ENCODE results near the gene HOXA7. TPM values are rescaled to one million over a fixed set of nuclear protein-coding genes. Genes with fewer than 3 reads are reported as not detected.

HOXA7 gene
- total RNA-seq, 1 donor from 2014 or later: 17.7 TPM

DNA sequence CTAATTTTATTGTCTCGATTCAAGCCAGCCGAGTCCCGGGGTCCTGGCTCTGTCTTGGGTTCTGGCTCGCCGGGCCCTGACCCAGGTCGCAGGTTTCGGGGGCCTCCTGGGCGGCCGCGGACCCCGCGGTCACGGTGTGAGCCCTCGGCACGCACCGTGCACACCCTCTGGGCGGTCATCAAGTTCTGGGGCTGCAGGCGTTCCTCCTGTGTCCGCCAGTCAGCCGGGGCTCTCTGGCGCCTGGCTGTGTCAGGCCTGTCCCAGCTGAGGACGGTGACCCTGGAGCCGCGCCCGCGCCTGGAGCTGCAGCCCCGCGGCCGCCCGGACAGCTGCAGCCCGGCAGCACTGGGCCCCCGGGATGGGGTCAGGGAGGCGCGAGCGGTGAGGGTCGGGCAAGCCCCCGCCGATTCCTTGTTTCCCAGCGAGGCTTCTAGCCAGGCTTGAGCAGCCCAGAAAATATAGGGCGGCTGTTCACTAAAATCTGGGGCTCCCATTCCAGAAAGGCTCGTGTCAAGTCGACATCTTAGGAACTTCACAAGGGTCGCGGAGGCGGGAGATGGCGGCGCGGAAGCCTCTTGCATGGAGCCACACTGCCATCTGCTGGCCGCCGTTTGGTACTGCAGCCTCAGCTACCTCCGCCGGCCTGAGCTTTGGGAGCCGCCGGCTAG is 4.2 kb upstream of the HOXA7 start:
- DNase-seq (ENCODE audit: extremely low read depth, low read depth, low spot score): no peak

DNA sequence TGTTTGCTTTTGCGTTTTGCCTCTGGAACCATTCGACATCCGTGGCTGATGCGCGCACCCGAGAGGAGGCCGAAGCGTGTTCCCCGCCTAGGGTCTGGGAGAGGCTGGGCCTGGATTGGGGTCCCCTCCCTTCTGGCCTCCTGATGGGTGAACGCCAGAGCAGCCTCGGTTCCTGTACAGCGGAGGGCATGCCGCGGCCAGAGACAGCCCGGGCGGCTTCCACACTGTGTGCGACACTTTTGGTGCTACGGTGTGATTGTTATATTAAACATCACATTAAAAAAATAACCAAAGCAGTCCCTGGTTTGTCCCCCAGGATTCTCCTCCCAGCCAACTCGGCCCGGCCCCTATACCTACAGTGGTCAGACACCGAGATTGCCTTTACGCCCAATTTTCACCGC is 3.7 kb upstream of the HOXA7 start:
- no peak for DNase-seq (ENCODE audit: extremely low read depth, low read depth, low spot score)

DNA sequence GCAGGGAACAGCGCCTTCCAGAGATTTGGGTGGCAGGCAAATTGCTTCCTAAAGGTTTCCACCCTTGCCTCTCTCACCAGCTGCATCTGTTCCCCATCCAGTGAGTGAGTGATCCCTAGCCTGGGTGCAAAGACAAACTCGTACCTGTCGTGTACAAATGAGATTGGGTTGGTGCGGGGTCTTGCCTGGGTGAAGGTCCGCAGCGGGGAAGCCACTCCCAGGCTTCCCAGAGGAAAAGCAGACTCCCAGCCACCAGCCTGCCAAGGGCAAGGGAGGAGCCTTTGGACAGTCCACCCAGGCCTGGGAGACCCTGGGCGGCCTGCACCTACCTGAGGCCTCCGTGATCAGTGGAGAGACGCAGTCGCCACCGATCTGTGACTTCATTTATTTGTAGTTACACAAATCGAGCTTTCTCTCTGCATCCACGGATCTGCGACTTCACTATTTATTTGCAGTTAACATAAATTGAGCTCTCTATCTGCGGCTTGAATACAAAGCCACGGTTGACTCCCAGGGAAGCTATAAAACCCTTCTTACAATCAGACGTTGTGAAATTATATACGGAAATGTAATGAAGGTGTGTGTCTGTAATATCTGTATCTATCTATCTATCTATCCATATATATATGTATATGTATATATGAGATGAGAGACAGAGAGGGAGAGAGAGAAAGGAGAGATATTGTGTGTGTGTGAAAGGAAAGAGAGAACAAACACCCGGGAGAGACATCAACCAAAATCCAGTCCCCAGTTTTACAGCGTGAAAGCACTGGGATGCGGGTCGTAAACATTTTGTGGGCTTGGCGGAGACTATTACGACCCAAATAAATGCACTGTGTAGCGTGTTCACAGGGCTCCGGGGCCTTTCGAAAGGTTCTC is 3.0 kb upstream of the HOXA7 start:
- no peak for DNase-seq (ENCODE audit: extremely low read depth, low read depth, low spot score)

DNA sequence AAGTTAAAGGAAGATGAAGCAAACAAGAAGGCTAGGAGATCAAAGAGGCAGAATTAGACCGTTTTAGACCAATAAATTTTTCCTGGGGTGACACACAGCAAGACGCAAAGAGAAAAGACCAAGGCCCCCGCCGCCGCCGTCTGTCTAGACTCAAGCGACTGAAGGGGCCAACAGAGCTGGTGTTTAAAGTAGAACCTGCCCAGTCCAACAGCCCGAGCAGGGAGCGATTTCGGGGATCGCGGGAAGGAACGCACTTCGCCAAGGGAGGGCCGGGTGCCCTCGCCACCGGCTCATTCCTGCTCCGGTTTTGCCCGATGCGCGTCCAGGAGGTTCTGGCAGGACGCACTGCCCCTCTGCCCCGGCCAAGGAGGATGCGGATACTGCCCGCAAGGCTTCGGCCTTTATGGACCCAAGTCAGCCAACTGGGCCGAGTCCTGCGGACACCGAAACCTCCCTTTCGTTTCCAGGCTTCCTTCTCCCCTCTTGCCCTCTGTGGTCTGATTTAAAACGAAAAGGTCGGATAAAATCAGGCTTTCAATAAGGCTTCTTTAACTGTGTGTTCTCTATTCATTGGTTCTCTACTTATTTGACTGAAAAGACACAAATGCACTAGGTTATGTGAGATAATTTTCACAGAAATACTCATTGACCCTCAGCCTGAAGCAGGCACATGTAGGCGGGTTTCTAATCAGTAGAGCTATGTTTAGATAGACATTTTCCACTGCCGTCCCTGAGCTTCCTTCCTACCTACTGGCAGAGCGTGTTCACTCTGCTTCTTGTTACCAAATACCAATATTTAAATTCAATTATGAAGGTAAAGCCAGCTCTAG is 2.2 kb upstream of the HOXA7 start:
- no peak for DNase-seq (ENCODE audit: extremely low read depth, low read depth, low spot score)

DNA sequence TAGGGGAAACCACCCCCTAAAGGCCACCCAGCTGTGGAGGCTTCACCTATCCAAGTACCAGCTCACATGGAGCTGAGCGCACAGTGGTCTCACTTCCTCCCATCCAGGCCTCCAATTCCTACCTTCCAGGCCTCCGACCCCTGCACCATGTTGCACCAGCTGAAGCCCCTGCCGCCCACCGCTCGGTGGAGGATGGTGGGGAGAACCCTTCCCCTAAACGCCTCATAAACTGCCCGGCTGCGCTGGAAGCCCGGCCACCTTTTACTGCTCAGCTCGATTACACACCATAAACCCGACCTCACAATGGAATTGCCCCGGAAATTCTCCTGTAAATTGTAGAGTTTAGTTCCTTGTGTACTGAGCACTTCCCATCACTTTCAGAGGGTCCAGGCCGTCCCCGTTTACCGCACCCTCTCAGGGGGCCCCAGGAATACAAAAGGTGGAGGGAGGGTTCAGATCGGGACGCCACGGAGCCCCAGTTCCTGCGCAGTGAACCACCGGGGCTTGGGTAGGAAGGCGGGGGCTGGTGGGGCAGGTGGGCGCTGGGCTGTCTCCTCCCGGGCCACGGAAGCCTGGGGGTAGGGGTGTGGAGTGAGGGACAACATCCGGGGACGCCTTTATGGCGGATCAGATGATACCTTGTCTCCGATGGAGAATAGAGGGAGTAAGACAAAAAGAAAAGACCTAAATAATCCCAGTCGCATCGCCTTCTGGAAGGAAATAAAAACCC is 1.4 kb upstream of the HOXA7 start:
- DNase-seq (ENCODE audit: extremely low read depth, low read depth, low spot score): no peak

DNA sequence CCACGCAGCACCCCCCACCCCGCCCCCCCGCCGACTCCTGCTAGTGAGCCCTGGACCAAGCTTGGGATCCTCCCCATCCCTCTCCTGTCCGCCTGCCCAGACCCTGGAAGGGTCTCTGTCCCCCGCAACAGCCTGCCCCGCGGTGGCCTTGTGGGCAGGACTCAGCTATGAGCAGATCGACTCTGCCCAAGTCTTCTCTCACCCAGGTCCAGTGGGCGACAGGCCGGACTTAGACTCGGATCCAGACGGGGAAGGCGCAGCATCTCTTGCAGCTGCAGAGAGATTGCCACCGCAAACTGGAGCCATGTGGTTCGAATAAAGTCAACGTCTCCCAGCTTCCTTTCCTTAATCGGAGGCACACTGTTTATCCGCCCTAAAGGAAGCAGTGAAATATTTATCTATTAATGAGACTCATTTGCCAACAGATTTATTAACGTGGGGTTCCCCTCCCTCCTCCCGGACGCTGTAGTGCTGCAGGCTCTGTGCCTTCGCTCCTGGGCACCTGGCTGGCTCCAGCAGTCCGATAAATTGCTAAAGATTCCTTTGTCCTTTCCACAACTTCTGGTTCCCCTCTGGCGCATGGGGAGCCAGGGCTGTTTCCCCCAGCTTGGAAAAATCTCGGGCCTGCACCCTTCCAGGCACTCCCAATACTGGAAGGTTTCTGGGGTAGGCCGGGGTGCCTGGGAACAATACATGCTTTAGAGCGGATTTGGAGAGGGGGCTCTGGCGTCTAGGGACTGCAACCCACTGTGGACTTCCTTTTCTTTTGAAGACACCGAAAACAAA is 634 bp upstream of the HOXA7 start:
- DNase-seq (ENCODE audit: extremely low read depth, low read depth, low spot score): no peak

DNA sequence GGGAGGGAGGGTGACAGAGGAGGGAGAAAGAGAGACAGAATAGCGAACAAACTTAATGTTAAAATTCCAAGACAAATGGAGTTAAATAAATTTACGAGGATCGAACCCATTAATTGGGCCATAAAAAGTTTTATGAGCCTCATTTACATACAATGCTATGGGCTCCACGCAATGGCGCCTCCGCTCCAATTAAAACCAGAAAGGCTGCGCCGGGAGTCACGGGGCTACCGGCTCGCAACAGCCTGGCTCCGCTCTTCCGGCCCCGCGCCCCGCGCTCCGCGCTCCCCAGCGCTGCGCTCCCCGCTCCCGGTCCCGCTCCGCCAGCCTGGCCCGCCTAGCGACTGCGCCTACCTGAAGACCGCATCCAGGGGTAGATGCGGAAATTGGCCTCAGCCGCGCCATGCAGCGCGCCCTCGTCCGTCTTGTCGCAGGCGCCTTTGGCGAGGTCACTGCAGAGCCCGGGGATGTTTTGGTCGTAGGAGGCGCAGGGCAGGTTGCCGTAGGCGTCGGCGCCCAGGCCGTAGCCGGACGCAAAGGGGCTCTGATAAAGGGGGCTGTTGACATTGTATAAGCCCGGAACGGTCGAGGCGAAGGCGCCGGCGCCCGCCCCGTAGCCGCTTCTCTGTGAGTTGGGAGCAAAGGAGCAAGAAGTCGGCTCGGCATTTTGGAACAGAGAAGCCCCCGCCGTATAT is 513 bp downstream of the HOXA7 start:
- DNase-seq (ENCODE audit: extremely low read depth, low read depth, low spot score): no peak

DNA sequence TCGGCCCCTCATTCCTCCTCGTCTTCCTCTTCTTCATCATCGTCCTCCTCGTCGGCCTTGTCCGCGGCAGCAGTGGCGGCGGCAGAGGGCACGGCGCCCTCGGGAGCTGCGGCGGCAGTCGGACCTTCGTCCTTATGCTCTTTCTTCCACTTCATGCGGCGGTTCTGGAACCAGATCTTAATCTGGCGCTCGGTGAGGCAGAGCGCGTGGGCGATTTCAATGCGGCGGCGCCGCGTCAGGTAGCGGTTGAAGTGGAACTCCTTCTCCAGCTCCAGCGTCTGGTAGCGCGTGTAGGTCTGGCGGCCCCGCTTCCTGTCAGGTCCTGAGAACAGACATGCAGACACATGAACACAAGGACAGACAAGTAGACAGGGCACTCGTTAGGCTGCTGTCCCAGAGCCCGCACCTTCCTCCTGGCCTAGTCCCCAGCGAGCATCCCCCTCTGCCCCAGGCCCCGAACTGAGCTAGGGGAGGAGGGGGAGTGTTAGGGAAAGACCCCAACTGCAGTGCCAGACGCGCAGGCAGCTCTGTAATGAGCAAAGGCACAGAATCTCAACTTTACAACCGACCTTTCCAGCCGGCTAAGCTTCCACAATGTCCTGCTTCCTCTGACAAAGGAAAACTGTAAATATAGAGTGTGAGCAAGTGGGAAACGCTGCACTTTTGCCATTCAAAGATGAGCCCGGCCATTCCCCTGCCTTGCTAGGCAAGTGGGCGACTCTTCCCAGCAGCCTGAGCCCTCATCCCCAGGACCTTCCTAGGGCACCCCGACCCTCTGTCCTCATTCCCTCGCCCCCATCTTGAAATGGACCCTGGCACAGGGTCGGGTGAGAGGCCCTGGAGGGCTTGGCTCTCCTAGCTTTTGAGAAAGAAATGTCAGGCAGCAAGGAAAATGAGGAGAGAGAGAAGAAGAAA is 1.3 kb downstream of the HOXA7 start:
- DNase-seq (ENCODE audit: extremely low read depth, low read depth, low spot score): no peak

DNA sequence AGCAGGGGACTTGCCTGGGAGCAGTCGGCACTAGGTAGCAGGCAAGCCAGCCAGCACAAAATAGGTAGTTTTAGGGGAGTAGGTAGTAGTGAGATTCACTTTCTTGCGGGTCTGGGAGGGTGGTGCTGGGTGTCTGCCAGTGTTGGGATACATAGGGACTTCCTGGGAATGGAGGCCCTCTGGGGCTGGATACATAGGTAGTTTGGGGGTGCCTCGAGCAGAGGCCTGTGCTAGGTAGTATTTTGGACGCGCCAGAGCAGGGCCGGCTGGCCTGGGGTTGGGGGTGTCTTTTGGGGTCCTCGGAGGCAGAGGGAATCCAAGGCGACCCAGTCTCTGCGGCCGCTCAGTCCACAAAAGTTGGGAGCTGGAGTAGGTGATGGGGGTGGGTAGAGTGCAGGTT is 2.1 kb downstream of the HOXA7 start:
- DNase-seq (ENCODE audit: extremely low read depth, low read depth, low spot score): no peak

DNA sequence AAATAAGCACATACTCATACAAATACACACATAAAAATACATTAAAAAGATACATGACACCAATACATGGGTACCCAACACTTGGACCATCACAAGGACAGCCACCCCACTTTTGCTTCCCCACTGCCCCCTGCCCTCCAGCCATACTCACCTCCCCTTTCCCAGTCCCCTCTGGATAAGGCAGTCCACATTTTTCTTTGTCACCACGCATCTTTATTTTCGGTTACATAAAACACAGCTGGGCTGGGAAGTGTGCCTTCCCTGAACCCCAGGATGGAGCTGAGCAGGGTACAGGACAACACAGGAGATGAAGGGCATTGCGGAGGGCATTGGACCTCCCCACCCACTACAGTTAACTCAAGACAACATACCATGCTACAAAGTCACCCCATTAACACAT is 2.9 kb downstream of the HOXA7 start:
- no peak for DNase-seq (ENCODE audit: extremely low read depth, low read depth, low spot score)

DNA sequence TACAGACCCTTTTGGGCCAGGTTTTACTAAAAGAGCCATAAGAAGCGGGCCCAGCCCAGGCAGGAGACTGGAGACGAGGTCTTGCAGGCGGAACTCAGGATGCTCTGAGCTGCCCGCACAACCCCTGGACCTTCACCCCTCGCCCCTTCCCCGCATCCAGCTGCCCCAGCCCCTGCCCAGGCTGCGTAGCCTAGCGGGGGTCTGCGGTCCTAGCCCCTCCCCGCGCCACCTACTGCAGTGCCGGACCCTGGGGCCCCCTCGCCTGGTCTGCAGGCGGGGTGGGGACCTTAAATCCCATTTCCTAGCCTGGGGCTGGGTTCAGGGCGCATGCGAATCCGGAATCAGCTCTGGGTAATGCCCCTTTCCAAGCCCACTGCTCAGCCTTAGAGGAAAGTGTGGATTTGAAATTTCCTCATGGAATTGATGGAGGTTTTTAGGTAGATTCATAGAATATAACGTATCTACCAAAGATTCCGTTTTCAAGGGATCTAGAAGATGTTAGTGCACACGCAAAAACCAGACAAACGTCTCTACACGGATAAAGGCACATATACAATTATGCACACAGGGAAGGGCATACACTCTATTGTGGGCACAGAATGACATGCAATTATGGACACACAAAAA is 3.5 kb downstream of the HOXA7 start:
- DNase-seq (ENCODE audit: extremely low read depth, low read depth, low spot score): no peak

DNA sequence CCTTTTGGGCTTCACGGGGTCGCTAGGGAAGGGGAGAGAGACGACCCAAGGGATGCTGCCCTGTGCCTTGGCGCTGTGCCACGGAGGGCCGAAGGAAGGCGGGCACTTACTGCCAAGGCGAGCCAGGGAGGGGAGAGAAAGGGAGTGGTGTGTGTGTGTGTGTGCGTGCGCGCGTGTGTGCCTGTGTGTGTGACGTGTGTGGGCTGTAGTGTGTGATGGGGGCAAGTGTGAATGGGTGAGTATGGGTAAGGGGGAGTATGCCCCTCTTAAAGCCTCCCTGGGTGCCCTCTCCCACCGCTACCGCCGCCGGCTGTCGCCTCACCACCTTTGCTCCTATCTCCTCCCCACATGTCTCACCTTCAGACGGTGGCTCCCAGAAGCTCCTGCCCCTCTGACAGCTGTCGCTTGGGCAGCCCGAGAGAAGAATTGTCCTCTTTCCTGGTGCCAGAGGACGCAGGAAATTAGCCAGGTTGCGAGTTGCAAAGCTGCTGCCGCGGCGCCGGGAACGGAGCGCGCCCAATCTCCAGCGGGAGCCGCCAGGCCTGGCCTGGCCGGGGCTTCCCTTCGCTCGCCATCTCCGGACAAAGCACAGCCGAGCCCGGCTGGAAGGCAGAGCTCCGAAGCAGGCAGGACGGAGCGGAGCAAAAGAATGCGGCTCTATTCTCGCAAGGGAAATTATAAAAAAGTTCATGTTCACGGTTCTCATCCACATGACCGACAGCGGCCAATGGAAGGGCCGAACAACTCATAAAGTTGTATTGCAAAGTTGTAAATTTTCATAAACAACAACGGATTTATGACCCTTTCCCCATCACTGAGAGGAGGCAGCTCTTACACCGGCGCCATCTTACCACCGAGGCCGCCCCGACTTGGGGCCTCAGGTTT is 4.3 kb downstream of the HOXA7 start, which contains the start of gene HOXA3:
TSS of gene HOXA3 (minus strand) at position 653 of the 885 bp plus-strand sequence. CDS start 41,943 bp downstream, outside the sequence.
- DNase-seq (ENCODE audit: extremely low read depth, low read depth, low spot score): no peak

DNA sequence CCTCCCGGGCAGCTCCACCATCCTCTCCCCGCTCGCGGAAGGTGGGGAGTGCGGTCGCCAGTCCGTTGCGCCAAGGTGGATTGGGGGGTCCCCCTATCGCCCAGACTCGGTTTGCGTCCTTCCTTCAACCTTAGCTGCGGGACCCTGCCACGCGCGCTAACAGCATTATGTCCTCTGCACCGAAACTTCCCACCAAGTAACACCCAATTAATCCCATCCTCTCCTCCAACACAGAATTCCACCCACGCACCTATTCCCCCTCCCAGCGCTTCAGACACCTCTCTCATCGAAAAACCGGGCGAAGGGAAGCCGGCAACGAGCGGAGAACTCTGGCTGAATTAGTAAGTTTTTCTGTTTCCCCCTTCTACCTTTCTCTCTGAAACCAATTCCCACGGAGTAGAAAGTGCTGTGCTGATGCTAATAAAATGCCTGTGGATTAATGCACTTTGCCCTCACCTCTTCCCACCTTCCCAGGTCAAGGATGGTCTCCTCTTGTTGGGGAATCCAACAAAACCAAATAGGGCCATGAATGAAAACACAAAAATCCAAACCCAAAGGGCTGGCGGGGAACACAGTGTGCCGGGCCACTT is 5.0 kb downstream of the HOXA7 start:
- DNase-seq (ENCODE audit: extremely low read depth, low read depth, low spot score): no peak

DNA sequence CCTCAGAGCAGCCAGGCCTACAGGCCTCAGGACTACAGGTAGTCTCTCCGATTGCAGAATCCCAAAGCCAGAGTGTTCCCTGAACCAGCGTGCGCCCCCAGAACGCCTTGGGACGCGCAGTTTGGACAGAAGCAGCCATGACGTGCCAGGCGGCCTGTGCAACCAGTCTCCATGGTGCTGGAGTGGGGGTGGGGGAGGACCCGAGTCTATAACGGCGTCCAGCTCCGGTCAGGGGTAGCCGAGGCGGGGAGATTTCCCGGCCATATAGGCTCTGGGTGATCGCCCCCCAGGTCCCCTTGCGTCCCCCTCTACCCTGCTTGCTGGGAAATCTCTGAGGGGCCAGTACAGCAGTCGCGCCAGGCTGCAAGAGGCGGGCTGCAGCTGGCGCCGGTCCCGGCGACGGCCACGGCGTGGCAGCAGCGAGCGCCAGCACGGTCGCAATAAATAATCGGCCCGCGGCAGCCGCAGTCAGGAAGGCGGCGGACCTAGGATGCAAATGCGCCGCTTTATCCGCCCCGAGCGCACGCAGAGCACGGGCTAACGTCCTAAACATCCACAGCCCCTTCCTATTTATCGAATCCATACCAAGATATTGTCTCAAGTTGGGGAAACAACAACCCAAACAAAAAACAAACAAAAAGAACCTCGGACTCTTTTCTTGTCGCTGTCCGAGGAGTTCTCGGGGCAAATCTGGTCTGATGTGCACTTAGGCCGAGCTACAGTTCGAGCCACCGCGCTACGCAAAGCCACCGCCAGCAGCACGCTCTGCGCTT is 5.7 kb downstream of the HOXA7 start:
- DNase-seq (ENCODE audit: extremely low read depth, low read depth, low spot score): no peak

DNA sequence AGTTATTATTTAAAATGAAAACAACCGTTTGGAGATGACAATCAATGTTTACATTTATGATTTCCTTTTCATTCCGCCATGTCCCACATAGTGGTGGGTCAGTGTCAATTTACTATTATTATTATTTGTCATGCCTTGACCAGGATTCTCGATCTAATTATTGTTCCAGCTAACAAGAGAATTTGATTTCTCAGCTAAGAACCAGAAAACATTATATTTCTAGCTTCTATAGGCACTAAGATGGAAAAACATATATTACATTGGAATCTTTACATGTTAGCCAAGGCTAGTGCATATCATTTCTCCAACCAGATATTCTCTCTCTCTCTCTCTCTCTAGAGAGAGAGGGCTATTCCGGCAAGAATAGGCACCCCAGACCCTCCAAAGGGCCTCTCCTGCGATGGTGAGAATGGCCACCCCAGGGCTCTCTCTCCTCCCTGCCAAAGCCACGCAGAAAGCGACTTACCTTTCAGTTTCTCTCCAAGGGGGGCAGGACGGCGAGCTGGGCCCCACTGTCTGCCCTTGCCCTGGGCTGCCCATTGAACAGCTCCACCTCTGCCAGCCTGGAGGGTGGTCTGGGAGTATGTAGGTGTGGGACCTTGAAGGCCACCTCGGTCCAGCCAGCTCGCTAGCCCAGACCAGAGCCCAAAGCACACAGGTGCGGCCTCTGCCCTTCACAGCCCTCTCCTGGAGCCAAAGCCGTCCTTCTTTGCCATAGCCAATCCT is 6.5 kb downstream of the HOXA7 start:
- DNase-seq (ENCODE audit: extremely low read depth, low read depth, low spot score): no peak

Data from glomerular endothelial cell (primary cell).